GM12864 (cell line): ENCODE results near the gene SPTBN4.

Experiments
- DNase-seq: peaks from one replicate; pipeline ENCODE4 v3.0.0-alpha.2; 2011; ENCODE audit warnings: low read depth
- H3K4me3 ChIP-seq: 2 replicates; pipeline ENCODE4 v1.5.1; 2011; ENCODE audit warnings: mild to moderate bottlenecking, low read depth, low read length, control low read depth
- TF ChIP-seq, protein P1 (sequence below): IDR thresholded peaks from 2 replicates; pipeline ENCODE4 v1.5.1; 2011; ENCODE audit warnings: low read depth, mild to moderate bottlenecking, moderate library complexity, low read length, control low read depth, inconsistent platforms; ENCODE audit errors: missing control alignments

SPTBN4 gene

DNA sequence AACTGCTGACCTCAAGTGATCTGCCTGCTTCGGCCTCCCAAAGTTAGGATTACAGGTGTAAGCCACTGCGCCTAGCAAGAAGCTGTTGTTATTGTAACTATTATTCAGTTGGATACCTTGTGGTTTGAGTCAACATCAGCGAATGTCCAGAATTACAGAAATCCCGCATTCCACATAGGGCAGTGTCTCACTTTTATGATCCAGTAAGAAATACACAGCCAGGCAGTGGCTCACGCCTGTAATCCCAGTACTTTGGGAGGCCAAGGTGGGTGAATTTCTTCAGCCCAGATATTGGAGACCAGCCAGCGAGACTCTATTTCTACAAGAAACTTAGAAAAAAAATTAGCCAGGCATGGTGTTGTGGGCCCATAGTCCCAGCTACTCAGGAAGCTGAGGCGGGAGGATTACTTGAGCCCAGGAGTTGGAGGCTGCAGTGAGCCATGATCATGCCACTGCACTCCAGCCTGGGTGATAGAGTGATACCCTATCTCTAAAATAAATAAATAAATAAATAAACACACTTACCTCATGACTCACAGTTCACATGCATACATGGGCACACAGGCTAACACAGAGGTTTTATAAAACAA, 43.8 kb downstream of the SPTBN4 start:
- DNase-seq = no peak
- TF ChIP-seq, protein P1, sequence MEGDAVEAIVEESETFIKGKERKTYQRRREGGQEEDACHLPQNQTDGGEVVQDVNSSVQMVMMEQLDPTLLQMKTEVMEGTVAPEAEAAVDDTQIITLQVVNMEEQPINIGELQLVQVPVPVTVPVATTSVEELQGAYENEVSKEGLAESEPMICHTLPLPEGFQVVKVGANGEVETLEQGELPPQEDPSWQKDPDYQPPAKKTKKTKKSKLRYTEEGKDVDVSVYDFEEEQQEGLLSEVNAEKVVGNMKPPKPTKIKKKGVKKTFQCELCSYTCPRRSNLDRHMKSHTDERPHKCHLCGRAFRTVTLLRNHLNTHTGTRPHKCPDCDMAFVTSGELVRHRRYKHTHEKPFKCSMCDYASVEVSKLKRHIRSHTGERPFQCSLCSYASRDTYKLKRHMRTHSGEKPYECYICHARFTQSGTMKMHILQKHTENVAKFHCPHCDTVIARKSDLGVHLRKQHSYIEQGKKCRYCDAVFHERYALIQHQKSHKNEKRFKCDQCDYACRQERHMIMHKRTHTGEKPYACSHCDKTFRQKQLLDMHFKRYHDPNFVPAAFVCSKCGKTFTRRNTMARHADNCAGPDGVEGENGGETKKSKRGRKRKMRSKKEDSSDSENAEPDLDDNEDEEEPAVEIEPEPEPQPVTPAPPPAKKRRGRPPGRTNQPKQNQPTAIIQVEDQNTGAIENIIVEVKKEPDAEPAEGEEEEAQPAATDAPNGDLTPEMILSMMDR = no peak
- H3K4me3 ChIP-seq = no peak overlapping the region

DNA sequence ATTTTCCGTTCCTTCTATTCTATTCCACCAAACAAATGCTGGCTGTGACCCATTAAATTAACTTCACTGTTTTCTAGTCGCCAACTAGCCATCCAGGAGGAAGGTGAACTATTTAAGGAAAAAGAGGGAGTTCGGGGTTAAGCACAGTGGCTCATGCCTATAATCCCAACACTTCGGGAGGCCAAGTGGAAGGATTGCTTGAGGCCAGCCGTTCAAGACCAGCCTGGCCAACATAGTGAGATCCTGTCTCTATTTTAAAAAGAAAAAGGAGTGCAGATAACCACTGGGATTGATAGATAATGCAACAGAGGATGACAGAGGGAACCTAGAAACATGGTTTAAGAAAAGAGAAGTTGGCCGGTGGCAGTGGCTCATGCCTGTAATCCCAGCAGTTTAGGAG, 44.7 kb downstream of the SPTBN4 start:
- DNase-seq = no peak
- TF ChIP-seq, protein P1 = no peak
- H3K4me3 ChIP-seq = no peak overlapping the region

DNA sequence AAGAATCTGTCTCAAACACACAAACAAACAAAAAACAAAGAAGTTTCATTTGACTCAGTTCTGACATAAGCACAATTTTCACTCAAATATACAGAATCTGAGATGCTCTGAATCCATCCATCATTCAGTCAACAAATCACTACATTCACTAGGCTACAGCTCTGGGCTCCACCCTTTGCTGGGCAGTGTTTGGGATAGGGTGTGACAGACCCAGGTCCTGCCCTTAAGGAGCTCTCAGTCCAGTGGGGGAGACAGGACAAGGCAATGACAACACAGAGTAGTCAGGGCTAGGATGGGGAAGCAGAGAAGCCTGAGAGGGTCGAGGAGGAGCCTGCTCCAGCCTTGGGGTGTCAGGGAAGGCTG, 45.3 kb downstream of the SPTBN4 start:
- TF ChIP-seq, protein P1 = no peak
- DNase-seq = no peak
- no peak overlapping the region for H3K4me3 ChIP-seq

DNA sequence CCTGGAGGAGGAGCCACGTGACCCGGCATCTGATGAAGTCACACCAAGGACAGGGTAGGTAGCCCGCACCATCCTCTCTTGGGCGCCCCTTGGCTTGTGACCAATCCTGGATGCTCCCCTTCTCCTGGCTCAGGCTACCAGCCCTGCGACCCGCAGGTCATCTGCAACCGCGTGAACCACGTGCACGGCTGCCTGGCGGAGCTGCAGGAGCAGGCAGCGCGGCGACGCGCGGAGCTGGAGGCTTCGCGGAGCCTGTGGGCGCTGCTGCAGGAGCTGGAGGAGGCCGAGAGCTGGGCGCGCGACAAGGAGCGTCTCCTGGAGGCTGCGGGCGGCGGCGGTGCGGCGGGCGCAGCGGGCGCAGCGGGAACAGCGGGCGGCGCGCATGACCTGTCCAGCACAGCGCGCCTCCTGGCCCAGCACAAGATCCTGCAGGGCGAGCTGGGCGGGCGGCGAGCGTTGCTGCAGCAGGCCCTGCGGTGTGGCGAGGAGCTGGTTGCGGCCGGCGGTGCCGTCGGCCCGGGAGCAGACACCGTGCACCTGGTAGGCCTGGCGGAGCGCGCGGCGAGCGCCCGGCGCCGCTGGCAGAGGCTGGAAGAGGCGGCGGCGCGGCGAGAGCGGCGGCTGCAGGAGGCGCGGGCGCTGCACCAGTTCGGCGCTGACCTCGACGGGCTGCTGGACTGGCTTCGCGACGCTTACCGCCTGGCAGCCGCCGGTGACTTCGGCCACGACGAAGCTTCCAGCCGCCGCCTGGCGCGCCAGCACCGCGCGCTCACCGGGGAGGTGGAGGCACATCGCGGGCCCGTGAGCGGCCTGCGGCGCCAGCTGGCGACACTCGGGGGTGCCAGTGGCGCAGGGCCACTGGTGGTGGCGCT, 45.9 kb downstream of the SPTBN4 start:
- TF ChIP-seq, protein P1 = no peak
- no peak overlapping the region for H3K4me3 ChIP-seq
- DNase-seq = no peak

DNA sequence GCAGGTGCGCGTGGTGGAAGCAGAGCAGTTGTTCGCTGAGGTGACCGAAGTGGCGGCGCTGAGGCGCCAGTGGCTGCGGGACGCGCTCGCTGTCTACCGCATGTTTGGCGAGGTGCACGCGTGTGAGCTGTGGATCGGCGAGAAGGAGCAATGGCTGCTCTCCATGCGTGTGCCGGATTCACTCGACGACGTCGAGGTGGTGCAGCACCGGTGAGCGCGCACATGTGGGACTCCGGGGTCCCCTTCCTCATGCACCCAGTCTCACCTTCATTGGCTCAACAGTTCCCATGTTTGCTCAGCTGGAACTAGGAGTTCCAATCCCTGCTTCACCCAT, 46.5 kb downstream of the SPTBN4 start:
- no peak for DNase-seq
- no peak overlapping the region for H3K4me3 ChIP-seq
- TF ChIP-seq, protein P1 = no peak

DNA sequence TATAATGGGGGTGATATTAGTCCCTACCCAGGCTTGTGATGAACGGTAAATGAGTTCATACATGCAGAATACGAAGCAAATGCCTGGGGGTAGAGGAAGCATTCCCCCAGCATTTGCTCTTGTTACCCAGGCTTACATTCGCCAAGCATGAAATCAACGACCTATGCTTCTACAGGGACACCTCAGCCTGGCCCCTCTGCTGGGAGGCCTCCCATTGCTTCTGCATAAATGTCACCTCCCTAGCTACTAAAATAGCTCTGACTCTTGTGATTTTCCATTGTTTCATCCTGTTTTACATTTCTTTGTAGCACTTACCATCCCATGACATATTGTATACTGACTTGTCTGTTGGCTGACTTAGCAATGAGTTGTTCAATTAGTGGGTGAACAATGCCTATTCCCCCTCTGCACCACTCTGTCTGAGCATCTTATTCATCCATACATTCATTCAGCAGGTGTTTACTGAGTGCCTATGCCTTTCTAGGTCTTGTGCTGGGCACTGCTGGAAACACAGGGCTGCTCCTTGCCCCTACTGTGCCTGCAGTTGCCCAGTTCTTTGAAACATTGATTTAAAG, 47.0 kb downstream of the SPTBN4 start:
- H3K4me3 ChIP-seq = no peak overlapping the region
- DNase-seq = no peak
- TF ChIP-seq, protein P1 = no peak

DNA sequence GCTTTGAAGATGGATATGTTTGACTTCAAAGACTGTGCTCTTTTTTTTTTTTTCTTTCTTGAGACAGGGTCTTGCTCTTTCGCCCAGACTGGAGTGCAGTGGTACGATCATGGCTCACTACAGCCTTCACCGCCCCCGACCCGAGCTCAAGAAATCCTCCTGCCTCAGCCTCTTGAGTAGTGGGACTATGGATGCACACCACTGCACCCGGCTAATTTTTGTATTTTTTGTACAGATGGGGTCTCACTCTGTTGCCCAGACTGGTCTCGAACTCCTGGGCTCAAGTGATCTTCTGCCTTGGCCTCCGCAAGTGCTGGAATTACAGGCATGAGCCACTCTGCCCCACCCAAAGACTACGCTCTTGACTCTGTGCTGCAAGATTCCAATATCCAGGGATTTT, 50.4 kb downstream of the SPTBN4 start:
- H3K4me3 ChIP-seq = no peak overlapping the region
- DNase-seq = no peak
- TF ChIP-seq, protein P1 = no peak
